HG02885 (cell line): ENCODE data around the gene EGFLAM.

Source experiments
- ATAC-seq: cut with Tn5 transposase; IDR thresholded peaks from one replicate; pipeline ENCODE4 v1.9.1; 2021; ENCODE audit warnings: mild to moderate bottlenecking; ENCODE audit not compliant: unreplicated experiment, poor library complexity

Gene EGFLAM

DNA sequence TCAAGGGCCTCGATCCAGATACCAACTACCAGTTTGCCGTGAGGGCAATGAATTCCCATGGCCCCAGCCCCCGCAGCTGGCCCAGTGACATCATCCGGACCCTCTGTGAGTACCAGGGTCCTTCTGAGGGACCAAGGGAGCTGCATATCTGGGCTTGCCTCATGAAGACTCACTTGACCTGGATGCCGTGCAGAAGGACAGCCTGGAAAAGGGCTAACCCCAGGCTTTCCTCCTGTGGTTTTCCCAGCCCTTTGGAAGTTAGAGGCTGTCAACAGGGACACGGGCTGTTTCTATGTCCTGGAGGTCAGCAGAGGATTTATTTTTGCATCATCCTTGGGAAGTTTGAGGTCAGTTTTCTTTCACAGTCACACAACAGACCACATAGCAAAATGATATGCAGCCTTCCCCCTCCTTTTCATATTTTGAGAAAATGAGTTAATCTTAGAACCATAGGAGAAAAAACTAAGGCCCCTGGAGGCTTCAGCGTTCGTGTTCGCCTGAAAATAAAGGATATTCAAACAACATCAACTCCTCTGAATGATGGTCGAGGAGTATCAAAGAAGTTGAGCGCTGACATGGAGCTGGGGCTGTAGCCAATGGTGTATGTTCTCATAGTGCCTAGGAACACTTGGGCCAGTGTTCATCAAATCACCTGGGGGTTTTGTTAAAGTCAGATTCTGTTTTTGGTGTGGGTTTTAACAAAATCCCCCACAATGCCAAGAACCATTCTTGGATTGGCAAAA, 112.2 kb downstream of the EGFLAM start:
- no peak for ATAC-seq

- no peak for ATAC-seq
These were observed 113.2 kb downstream of the EGFLAM start for GRCh38 chr5:38371596-38371995.

DNA sequence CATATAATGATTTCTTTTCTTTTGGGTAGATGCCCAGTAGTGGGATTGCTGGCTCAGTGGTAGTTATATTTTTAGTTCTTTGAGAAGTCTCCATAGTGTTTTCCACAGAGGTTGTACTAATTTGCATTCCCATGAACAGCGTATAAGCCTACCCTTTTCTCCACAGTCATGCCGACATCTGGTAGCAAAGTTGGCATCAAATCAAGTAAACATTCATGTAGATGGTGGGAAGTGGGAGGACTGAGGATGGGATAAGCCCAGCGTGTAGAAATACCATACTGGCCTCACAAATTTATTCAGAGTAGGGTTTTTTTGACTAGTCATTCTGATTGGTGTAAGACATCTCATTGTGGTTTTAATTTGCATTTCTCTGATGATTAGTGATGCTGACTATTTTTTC, 115.4 kb downstream of the EGFLAM start:
- no peak for ATAC-seq

GRCh38 chr5:38375423-38375822, 117.1 kb downstream of the EGFLAM start:
- no peak for ATAC-seq

DNA sequence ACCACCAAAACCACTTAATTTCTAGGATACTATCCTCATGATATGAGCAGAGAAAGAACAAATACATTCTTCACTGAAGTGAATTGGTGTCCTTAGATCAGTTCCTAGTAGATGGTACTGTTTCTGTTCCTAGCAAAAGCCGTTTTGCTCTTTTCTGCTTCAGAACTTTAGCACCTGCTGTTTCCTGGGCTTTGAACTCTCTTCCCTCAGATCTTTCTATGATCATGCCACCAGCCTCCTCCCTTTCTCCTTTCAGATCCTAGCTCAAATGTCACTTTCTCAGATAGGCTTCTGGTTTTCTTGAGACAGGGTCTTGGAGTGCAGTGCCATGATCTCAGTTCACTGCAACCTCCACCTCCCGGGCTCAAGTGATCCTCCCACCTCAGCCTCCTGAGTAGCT, 118.0 kb downstream of the EGFLAM start:
- no peak for ATAC-seq

- ATAC-seq: no peak
These were observed 120.2 kb downstream of the EGFLAM start for GRCh38 chr5:38378579-38378978.

GRCh38 chr5:38379350-38379937, 121.1 kb downstream of the EGFLAM start:
- ATAC-seq: no peak

DNA sequence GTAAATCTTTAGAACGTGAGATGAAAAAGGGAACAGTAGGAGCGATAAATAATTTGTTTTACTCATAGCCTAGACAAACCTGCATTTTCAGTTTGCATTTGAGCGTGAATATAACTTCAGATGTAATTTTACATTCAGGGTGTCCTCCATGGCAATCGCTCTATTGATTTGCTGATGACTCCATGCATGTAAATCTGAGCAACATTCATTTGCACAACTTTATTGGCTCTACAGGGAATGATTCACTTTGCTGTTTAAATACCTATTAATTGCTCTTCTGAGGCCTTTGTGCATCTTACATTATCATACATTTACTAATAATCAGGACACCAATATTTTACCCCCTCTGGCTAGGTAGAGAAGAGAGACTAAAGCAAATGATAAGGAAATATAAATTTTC, 122.2 kb downstream of the EGFLAM start:
- no peak for ATAC-seq

DNA sequence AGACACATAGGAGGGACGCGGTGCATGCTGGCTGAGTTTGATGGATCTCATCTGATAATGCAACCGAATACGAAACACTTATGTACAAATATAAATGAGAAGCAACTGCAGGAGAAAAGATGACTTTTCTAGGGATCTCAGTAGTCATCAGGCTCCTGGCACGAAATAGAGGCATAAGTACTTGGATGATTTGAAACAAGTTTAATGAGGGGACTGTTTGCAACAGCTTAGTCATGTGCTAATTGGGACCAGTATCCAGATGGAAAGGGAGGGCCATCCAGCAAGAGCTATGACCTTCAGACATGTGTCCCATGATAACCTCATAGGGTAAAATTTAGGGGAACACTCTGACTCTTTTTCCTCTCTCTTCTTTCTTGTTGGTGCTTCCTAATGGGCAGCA, 123.0 kb downstream of the EGFLAM start:
- no peak for ATAC-seq

DNA sequence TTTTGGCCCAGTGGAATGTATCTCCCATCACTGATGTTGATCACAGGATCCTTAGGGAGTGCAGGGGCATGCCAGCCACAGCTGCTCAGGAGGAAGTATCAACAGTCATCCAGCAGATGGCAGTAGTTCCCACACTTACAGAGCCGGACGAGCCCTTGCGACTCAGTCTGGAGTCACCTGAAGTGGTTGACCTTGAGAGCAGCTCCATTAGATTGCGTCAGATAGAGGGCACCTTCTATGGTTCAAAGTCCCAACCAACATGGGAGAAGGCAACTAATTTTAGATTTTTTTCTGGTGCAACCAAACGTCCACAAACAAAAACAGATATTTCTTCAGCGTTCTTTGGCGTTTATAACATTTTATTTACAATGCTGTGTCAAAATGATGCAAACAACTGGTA, 124.5 kb downstream of the EGFLAM start:
- ATAC-seq: peak; percentile 100

GRCh38 chr5:38383701-38384100, 125.3 kb downstream of the EGFLAM start:
- ATAC-seq: no peak

DNA sequence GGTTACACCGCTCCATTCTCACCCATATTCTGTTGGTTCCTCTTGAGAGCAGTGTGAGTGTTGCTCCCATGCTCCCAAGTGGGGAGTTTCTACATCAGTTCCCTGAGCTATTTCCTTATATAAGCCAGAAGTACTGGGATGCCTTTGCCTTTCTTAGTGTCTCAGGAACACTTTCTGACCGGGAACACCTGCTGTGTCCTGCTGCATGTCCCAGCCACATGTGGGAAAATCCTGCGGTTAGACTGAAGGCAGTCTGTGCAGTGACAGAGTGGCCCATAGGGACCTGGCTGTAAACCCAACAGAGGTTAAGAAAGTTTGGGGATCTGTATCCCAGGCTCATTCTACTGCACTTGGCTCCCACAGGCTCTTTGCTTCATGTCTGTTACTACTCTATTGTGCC, 126.0 kb downstream of the EGFLAM start:
- no peak for ATAC-seq

DNA sequence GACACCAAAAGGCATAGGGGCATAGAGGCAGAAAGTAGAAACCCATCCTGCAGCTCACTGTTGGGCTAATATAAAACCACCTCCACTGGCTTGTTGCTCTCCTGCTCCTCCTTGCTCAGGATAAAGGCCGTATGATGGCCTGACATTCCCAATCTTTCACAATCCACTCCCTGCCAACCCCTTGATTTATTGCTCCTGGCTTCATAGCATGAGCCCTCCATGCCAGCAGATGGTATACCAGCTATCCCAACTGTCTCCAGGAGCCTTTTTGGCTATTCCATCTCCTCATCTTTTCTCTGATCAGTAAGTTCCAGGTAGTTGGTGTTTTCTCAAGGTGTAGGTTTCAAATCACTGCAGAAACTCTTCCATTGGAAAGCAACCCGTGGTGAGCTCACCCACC, 128.8 kb downstream of the EGFLAM start:
- no peak for ATAC-seq

DNA sequence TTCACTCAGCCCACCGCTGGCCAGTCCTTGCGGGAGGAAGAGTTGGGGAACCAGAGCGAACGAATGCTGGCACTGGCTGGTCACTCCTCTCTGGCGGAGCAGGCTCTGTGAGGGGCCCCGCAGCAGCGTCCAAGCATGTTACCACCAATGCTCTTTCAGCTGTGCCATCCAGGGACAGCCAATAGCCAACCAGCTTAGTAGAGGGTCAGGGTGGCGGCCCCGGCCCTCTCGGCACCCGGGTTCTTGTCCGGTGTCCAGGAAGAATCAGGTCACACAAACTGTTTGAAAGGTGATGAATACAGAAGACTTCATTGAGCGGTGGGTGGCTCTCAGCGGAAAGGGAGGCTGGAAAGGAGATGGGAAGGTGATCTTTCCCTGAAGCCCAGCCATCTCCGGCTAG, 135.3 kb downstream of the EGFLAM start:
- no peak for ATAC-seq

DNA sequence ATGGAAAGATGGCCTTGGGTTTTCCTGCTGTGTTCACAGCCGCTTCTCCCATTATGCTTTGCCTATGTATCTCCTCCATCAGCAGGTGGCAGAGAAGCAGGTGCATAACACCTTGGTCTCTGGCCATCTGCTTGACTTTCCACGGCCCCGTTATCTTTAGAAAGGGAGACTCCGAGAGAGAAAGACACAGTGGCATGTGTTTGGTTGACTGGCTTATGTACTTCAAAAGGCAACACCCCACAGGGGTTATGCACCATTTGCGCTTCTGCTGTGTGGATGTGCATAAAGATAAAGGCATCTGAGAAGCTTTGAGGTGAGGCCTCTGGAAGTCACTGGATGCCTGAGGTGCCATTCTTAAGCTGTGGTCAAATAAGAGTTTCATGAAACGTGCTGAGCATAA, 138.4 kb downstream of the EGFLAM start:
- no peak for ATAC-seq

DNA sequence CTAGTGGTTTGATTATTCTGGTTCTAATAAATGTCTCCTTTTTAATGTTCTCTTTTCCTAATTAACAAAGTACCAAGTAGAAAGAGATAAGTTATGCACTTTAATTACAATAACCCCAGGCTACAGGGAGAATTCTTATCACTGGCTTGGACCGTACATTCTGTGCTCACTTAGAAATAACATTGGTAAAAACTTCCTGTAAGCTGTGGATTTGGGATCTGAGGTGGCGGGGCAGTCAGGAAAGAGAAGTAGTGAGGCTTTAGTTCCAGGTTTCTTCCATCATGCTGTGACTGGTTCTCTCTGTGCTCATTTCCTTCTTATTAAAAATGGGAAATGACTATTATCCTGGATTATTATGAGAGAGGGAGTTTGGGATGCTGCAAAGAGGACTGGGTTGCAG, 142.0 kb downstream of the EGFLAM start:
- no peak for ATAC-seq

DNA sequence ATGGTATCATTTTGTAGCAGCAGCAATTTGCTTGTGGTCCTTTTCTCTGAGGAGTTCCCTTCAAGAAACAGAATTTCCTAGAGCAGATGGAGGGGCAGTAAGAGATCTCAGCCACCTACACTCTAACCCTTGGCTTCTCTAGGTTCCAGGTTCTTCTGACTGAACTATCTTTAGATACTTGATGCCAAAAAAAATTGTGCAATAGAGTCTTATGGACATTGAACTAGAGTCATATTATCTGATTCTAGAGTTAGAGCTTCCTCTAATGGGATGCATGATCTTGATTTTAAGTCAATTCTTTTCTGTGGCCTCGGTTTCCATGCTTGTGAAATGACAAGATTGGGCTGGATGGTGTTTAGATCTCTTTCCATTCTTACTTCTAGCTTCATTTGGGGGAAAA, 142.8 kb downstream of the EGFLAM start:
- ATAC-seq: no peak

GRCh38 chr5:38403406-38403805, 145.0 kb downstream of the EGFLAM start:
- no peak for ATAC-seq

DNA sequence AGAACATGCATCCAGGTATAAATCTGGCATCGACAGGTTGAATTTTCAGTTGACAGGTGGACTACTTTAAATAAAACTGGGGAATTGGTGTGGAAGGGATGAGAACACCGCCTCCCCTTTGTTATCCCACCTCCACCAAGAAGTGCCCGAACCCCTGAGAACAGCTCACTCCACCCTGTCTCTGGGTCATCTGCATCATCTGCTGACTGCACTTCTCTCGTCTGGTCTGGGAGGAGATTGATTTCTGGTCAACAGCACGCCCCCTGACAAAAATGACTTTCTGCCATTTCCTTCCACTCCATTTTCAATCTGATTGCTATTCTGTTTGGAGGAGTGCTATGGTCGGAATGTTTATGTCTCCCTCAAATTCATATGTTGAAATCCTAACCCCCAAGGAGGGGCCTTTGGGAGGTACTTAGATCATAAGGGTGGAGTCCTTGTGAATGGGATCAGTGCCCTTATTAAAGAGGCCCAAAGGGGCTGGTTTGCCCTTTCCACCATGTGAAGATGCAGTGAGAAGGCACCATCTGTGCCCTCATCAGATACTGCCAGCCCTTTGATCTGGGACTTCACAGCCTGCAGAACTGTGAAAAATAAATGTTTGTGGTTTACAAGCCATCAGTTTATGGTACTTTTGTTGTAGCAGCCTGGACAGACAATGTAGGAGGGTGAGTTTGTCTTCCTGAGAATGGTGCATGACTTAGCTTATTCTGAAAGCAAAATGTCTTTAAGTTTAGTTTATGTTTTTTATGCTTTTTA, 145.7 kb downstream of the EGFLAM start:
- no peak for ATAC-seq

- no peak for ATAC-seq
These were observed 146.4 kb downstream of the EGFLAM start for GRCh38 chr5:38404667-38405276.
